ENCODE results near the gene CCL17. TPM values are rescaled to one million over a fixed set of nuclear protein-coding genes. Genes with fewer than 3 reads are reported as not detected.

The CCL17 gene
- total and polyA plus RNA-seq, 8 donors: 1.1 TPM; not detected in 7

DNA sequence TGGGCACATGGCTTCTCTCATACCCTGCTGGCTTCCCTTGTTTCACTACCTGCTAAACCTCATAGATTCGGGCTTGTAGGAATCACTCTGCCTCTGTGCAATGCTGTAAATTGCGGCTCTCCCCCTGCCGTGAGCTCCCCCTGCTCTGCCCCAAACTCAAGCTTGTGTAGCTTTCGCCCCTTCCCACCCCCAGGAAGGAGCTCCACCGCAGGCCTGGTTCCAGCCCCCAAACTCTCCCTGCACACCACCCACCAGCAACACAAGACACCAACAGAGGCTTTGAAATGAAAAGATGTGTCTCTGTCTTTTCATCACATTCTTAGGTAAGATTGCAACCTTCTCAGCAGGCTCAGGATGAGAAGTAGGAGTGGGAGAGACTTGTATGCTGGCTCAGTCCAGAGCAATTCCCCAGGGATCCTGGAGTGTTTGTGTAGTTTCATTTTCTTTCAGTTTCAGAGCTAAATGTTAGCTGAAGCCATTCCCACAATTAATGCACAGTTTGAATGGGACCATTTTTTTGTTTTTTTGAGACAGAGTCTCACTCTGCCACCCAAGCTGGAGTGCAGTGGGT, 18.1 kb upstream of the CCL17 start:
- H3K27ac ChIP-seq: no peak overlapping the region
- FAIRE-seq: no peak
- no peak overlapping the region for H3K4me3 ChIP-seq
- peak in 1 of 4 donors; percentile 15 for ATAC-seq
- H3K4me1 ChIP-seq: no peaks in the 10 kb centered on the region
- H3K9me3 ChIP-seq: no peaks in the 10 kb centered on the region
- intact Hi-C loops (cut with DNase I): no loop called here
- H3K27me3 ChIP-seq: no peaks in the 10 kb centered on the region
- H3K36me3 ChIP-seq: no peaks in the 10 kb centered on the region
- WGBS, 2 donors: 81 to 87% methylated on average over 5 of the region's 5 CpGs
- no peak for DNase-seq
- TF ChIP-seq, protein P1, sequence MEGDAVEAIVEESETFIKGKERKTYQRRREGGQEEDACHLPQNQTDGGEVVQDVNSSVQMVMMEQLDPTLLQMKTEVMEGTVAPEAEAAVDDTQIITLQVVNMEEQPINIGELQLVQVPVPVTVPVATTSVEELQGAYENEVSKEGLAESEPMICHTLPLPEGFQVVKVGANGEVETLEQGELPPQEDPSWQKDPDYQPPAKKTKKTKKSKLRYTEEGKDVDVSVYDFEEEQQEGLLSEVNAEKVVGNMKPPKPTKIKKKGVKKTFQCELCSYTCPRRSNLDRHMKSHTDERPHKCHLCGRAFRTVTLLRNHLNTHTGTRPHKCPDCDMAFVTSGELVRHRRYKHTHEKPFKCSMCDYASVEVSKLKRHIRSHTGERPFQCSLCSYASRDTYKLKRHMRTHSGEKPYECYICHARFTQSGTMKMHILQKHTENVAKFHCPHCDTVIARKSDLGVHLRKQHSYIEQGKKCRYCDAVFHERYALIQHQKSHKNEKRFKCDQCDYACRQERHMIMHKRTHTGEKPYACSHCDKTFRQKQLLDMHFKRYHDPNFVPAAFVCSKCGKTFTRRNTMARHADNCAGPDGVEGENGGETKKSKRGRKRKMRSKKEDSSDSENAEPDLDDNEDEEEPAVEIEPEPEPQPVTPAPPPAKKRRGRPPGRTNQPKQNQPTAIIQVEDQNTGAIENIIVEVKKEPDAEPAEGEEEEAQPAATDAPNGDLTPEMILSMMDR (IDR thresholded peaks at IDR 0.05): no peak

DNA sequence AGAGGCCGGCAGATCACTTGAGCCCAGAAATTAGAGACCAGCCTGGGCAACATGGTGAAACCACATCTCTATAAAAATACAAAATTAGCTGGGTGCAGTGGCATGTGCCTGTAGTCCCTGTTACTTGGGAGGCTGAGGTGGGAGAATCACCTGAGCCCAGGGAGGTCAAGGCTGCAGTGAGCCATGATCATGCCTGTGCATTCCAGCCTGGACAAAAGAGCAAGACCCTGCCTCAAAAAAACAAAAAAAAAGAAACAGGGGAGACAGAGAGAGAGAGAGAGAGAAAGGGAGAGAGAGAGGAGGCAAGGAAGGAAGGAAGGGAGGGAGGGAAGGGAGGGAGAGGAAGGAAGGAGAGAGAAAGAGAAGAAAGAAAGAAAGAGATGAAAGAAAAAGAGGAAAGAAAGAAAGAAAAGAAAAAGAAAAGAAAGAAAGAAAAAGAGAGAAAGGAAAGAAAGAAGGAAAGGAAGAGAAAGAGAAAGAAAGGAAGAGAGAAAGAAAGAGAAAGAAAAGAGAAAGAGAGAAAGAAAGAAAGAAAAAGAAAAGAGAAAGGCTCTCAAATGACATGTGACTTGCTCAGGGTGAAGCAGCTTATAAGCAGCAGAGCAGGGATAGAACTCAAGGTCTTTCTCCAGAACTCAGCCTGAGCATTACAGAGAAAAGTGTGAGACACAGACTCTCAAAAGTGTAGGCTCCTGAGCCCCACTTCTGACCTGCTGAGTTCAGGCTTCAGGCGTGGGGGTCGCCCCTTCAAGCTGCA, 16.8 kb upstream of the CCL17 start:
- Histone ChIP-seq H3K36me3 (no peaks in the 10 kb centered on the region), H3K4me1 (no peaks in the 10 kb centered on the region), H3K9me3 (no peaks in the 10 kb centered on the region), H3K27ac (peak overlapping the region in 1 of 4 donors; percentile 29), H3K27me3 (no peaks in the 10 kb centered on the region), H3K4me3 (no peak overlapping the region)
- no peak for ATAC-seq
- intact Hi-C loops (cut with DNase I): no loop called here
- 69 to 86% methylated on average over 3 of the region's 3 CpGs for WGBS, 2 donors
- no peak for DNase-seq
- FAIRE-seq: no peak
- TF ChIP-seq, protein P1 (IDR thresholded peaks at IDR 0.05): no peak

DNA sequence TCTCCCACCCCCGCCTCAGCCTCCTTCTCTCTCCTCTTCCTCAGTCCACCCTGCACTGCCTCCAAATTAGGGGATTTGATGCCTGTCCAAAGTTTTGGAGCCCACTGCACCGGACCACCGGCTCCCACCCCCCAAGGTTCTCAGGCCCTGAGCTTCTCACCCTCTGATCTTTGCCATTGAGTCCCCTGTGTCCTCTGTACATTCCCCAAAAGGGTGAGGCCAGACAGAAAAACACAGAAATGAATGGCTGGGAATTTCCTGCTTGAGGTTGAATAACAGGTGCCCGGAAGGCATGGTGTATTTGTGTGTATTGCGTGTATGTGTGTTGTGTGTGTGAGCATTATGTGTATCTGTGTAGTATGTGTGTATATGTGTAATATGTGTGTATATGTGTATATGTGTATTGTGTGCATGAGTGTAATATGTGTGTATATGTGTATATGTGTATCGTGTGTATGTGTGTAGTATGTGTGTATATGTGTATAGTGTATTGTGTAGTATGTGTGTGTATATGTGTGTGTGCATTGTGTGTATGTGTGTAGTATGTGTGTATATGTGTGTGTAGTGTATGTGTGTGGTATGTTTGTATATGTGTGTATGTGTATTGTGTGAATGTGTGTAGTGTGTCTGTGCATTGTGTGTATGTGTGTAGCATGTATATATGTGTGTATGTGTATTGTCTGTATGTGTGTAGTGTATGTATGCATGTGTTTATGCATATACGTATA, 16.0 kb upstream of the CCL17 start:
- Histone ChIP-seq H3K36me3 (no peaks in the 10 kb centered on the region), H3K4me1 (peaks cover 0 to 2% (median 0%) of the 10 kb centered on the region in 3 donors), H3K9me3 (no peaks in the 10 kb centered on the region), H3K27me3 (no peaks in the 10 kb centered on the region), H3K4me3 (no peak overlapping the region), H3K27ac (peak overlapping the region in 1 of 4 donors; percentile 29)
- intact Hi-C loops (cut with DNase I): no loop called here
- TF ChIP-seq, protein P1 (IDR thresholded peaks at IDR 0.05): no peak
- ATAC-seq (peak; percentile 21 to 49 (median 34)), FAIRE-seq (no peak), DNase-seq (no peak)
- WGBS, 2 donors: 47 to 55% methylated on average over 7 of the region's 7 CpGs

DNA sequence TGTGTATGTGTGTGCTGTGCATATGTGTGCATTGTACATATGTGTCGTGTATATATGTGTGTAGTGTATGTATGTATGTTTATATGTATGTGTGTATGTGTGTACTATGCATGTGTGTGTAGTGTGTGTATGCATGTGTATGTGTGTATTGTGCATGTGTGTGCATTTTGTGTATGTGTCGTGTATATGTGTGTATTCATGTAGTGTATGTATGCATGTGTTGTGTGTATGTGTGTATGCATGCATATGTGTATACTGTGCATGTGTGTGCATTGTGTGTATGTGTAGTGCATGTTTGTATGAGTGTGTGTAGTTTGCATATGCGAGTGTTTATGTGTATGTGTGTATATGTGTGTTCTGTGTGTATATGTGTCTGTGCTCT, 15.5 kb upstream of the CCL17 start:
- 72 to 81% methylated on average over 3 of the region's 3 CpGs for WGBS, 2 donors
- intact Hi-C loops (cut with DNase I): no loop called here
- no peak for FAIRE-seq

More for the DNA sequence above, 15.5 kb upstream of the CCL17 start:
- no peaks in the 10 kb centered on the region for H3K27me3 ChIP-seq
- H3K27ac ChIP-seq: no peak overlapping the region
- no peak overlapping the region for H3K4me3 ChIP-seq
- H3K4me1 ChIP-seq: peaks cover 0 to 2% (median 0%) of the 10 kb centered on the region in 3 donors
- DNase-seq (no peak), ATAC-seq (no peak)
- H3K9me3 ChIP-seq: no peaks in the 10 kb centered on the region
- H3K36me3 ChIP-seq: no peaks in the 10 kb centered on the region
- TF ChIP-seq, protein P1 (IDR thresholded peaks at IDR 0.05): no peak

Measured in pancreas (tissue), 10 donors.